A549 (cell line): ENCODE results near the gene ENO2. TPM values are rescaled to one million over a fixed set of nuclear protein-coding genes. Genes with fewer than 3 reads are reported as not detected.

ENCODE experiments used
- ATAC-seq, 2 experiments: fragments of 200-7000 bp in 1 of 2; fragments of >200 bp in 1 of 2; cut with Nextera tagmentation in 1 of 2; cut with Tn5 transposase in 1 of 2; 3 replicates each; pipeline versions ENCODE4 v1.8.0 to v1.9.1; 2018 to 2020; ENCODE audit warnings: mild to moderate bottlenecking in 1 of 2, moderate library complexity in 1 of 2
- CTCF ChIA-PET: fragments of 300-600 bp; sonication (Branson Sonifier 250); formaldehyde crosslinking; extraction: SDS; loops from one replicate; lab custom pipeline; 2021; ENCODE audit warnings: antibody characterized with exemption, inconsistent platforms; lab: Yijun Ruan, JAX
- POLR2A ChIA-PET: fragments of 350-600 bp; formaldehyde crosslinking; extraction: SDS; loops from one replicate; lab custom pipeline; 2021; ENCODE audit warnings: antibody characterized with exemption, inconsistent platforms; lab: Yijun Ruan, JAX
- DNase-seq, 2 experiments: peaks; one replicate each; pipeline versions ENCODE4 v3.0.0 to v3.0.0-alpha.2; 2011 to 2016; ENCODE audit warnings: low read depth in 1 of 2, low spot score in 1 of 2
- FAIRE-seq: peaks from 2 replicates; lab custom pipeline; 2011; peaks lifted over from hg19 to GRCh38; lab: Jason Lieb, UNC
- H3K27ac ChIP-seq, 2 experiments: fragments of >200 bp; sonication (Bioruptor Twin); formaldehyde crosslinking; 3 replicates each; pipeline ENCODE4 v1.5.1; 2016 to 2017
- H3K4me1 ChIP-seq: fragments of >200 bp; sonication (Bioruptor Twin); formaldehyde crosslinking; 3 replicates; pipeline ENCODE4 v1.6.1; 2016
- H3K4me2 ChIP-seq: fragments of >200 bp; sonication (Bioruptor Twin); formaldehyde crosslinking; 3 replicates; pipeline ENCODE4 v1.6.1; 2016
- H3K4me3 ChIP-seq: fragments of >200 bp; sonication (Bioruptor Twin); formaldehyde crosslinking; 3 replicates; pipeline ENCODE4 v1.5.1; 2016
- H3K9me3 ChIP-seq: fragments of >200 bp; sonication (Bioruptor Twin); formaldehyde crosslinking; 3 replicates; pipeline ENCODE4 v1.6.1; 2016
- BHLHE40 ChIP-seq: IDR thresholded peaks from 2 replicates; pipeline ENCODE4 v1.6.1; 2012; ENCODE audit warnings: low read depth, low read length, inconsistent platforms
- CHD4 ChIP-seq: fragments of 200-600 bp; sonication (generic); IDR thresholded peaks from 2 replicates; pipeline ENCODE4 v1.6.1; 2016; ENCODE audit warnings: antibody characterized with exemption, mild to moderate bottlenecking, borderline replicate concordance
- E2F6 ChIP-seq: IDR thresholded peaks from 2 replicates; pipeline ENCODE4 v1.6.1; 2012; ENCODE audit warnings: low read depth, borderline replicate concordance
- EHF ChIP-seq: fragments of 250-450 bp; sonication (Bioruptor Pico); IDR thresholded peaks from 2 replicates; pipeline ENCODE4 v1.5.0; 2020; ENCODE audit warnings: mild to moderate bottlenecking
- EHMT2 ChIP-seq: fragments of 200-600 bp; sonication (generic); IDR thresholded peaks from 2 replicates; pipeline ENCODE4 v1.6.1; 2016; ENCODE audit warnings: antibody characterized with exemption, low read depth, mild to moderate bottlenecking, moderate library complexity
- FOSL2 ChIP-seq, 2 experiments: fragments of 450-650 bp in 1 of 2; fragments of >200 bp in 1 of 2; sonication (Bioruptor Twin) in 1 of 2; formaldehyde crosslinking; IDR thresholded peaks; 2 replicates each; pipeline versions ENCODE4 v1.5.0 to v1.6.1; 2016 to 2020; ENCODE audit warnings: mild to moderate bottlenecking in 1 of 2, moderate library complexity in 1 of 2
- GATA3 ChIP-seq: IDR thresholded peaks from 2 replicates; pipeline ENCODE4 v1.6.1; 2012; ENCODE audit warnings: borderline replicate concordance
- HDAC2 ChIP-seq: fragments of 200-600 bp; sonication (generic); IDR thresholded peaks from 2 replicates; pipeline ENCODE4 v1.6.1; 2016
- HEYL ChIP-seq: fragments of 250-450 bp; sonication (Bioruptor Pico); IDR thresholded peaks from 2 replicates; pipeline ENCODE4 v1.8.0; 2021; ENCODE audit warnings: mild to moderate bottlenecking, moderate library complexity
- HOXA7 ChIP-seq: fragments of 250-450 bp; sonication (Bioruptor Pico); IDR thresholded peaks from 2 replicates; pipeline ENCODE4 v1.5.0; 2020; ENCODE audit warnings: mild to moderate bottlenecking, moderate library complexity
- JUNB ChIP-seq: fragments of >200 bp; sonication (Bioruptor Twin); formaldehyde crosslinking; IDR thresholded peaks from 2 replicates; pipeline ENCODE4 v1.6.1; 2016
- KDM5A ChIP-seq: fragments of 200-600 bp; sonication (generic); IDR thresholded peaks from 2 replicates; pipeline ENCODE4 v1.6.1; 2016; ENCODE audit warnings: antibody characterized with exemption, mild to moderate bottlenecking
- MAX ChIP-seq: IDR thresholded peaks from 2 replicates; pipeline ENCODE4 v1.6.1; 2012
- MAZ ChIP-seq: fragments of 150-350 bp; IDR thresholded peaks from 2 replicates; pipeline ENCODE4 v1.6.1; 2014; ENCODE audit warnings: antibody characterized with exemption, low read depth, low read length, borderline replicate concordance
- PBX3 ChIP-seq: IDR thresholded peaks from 2 replicates; pipeline ENCODE4 v1.6.1; 2012
- PHF8 ChIP-seq: fragments of 200-600 bp; sonication (generic); IDR thresholded peaks from 2 replicates; pipeline ENCODE4 v1.6.1; 2016; ENCODE audit warnings: low read depth, mild to moderate bottlenecking, antibody characterized with exemption, moderate library complexity, borderline replicate concordance
- POLR2A ChIP-seq: IDR thresholded peaks from 2 replicates; pipeline ENCODE4 v1.6.1; 2012; ENCODE audit warnings: mild to moderate bottlenecking, low read length
- POLR2AphosphoS2 ChIP-seq: conservative IDR thresholded peaks from 2 replicates; pipeline ENCODE4 v1.6.1; 2012; ENCODE audit warnings: low read length, improper control_type of control experiment, inconsistent platforms
- RAD21 ChIP-seq, 2 experiments: fragments of >200 bp in 1 of 2; sonication (Bioruptor Twin) in 1 of 2; formaldehyde crosslinking in 1 of 2; IDR thresholded peaks in 1 of 2; conservative IDR thresholded peaks in 1 of 2; 2 replicates in 1 of 2; 3 replicates in 1 of 2; pipeline ENCODE4 v1.6.1; 2012 to 2018; ENCODE audit warnings: inconsistent platforms in 1 of 2
- RNF2 ChIP-seq: fragments of 200-600 bp; sonication (generic); IDR thresholded peaks from 2 replicates; pipeline ENCODE4 v1.6.1; 2016; ENCODE audit warnings: low read depth, mild to moderate bottlenecking, antibody characterized with exemption, moderate library complexity, borderline replicate concordance
- SMC3 ChIP-seq: fragments of >200 bp; sonication (Bioruptor Twin); formaldehyde crosslinking; IDR thresholded peaks from 3 replicates; pipeline ENCODE4 v1.6.1; 2018; ENCODE audit warnings: inconsistent platforms
- SREBF2 ChIP-seq: fragments of 450-650 bp; IDR thresholded peaks from 2 replicates; pipeline ENCODE4 v1.6.1; 2014; ENCODE audit warnings: mild to moderate bottlenecking, moderate library complexity
- TFCP2L1 ChIP-seq: fragments of 250-450 bp; sonication (Bioruptor Pico); IDR thresholded peaks from 2 replicates; pipeline ENCODE4 v1.5.0; 2021; ENCODE audit warnings: mild to moderate bottlenecking
- USF2 ChIP-seq: fragments of 450-650 bp; IDR thresholded peaks from 2 replicates; pipeline ENCODE4 v1.6.1; 2014; ENCODE audit warnings: antibody characterized with exemption
- ZC3H11A ChIP-seq: fragments of 450-650 bp; IDR thresholded peaks from 2 replicates; pipeline ENCODE4 v1.6.1; 2014; ENCODE audit warnings: antibody characterized with exemption, mild to moderate bottlenecking
- ZSCAN20 ChIP-seq: fragments of 250-450 bp; sonication (Bioruptor Pico); IDR thresholded peaks from 2 replicates; pipeline ENCODE4 v1.8.0; 2022; ENCODE audit warnings: mild to moderate bottlenecking, moderate library complexity
- WGBS: methylation state at CpG from one replicate; pipeline ENCODE4 v1.1.6; 2017; ENCODE audit errors: missing lambda C conversion rate; 5-methylcytosine and 5-hydroxymethylcytosine counted together
- polyA plus RNA-seq, 4 experiments: library from polyadenylated mRNA; depleted of rRNA in 3 of 4; stranded (reverse); fragments of >200 nt; fragmentation: RNase III in 1 of 4; extraction: RNeasy Plus Mini Kit Qiagen cat#74134 plus additional on column Dnase treatment in 1 of 4; gene quantifications; 2 replicates in 3 of 4; 3 replicates in 1 of 4; pipeline ENCODE4 v1.2.3, GENCODE V29; 2011 to 2017
- TF ChIP-seq, protein P1 (sequence below): fragments of 200-600 bp; sonication (generic); IDR thresholded peaks from 2 replicates; pipeline ENCODE4 v1.6.1; 2016; ENCODE audit warnings: antibody characterized with exemption, mild to moderate bottlenecking, moderate library complexity
- TF ChIP-seq, protein P2 (sequence below): fragments of 250-450 bp; sonication (Bioruptor Pico); IDR thresholded peaks from 2 replicates; pipeline ENCODE4 v1.5.0; 2021; ENCODE audit warnings: mild to moderate bottlenecking, moderate library complexity, borderline replicate concordance
- TF ChIP-seq, protein P3 (sequence below): fragments of >200 bp; sonication (Bioruptor Twin); formaldehyde crosslinking; IDR thresholded peaks from 3 replicates; pipeline ENCODE4 v1.6.1; 2016

Gene ENO2
- polyA plus RNA-seq, 2 of the 4 experiments (the other 2 are of a cell fraction) = 26.2 to 38.6 TPM

DNA sequence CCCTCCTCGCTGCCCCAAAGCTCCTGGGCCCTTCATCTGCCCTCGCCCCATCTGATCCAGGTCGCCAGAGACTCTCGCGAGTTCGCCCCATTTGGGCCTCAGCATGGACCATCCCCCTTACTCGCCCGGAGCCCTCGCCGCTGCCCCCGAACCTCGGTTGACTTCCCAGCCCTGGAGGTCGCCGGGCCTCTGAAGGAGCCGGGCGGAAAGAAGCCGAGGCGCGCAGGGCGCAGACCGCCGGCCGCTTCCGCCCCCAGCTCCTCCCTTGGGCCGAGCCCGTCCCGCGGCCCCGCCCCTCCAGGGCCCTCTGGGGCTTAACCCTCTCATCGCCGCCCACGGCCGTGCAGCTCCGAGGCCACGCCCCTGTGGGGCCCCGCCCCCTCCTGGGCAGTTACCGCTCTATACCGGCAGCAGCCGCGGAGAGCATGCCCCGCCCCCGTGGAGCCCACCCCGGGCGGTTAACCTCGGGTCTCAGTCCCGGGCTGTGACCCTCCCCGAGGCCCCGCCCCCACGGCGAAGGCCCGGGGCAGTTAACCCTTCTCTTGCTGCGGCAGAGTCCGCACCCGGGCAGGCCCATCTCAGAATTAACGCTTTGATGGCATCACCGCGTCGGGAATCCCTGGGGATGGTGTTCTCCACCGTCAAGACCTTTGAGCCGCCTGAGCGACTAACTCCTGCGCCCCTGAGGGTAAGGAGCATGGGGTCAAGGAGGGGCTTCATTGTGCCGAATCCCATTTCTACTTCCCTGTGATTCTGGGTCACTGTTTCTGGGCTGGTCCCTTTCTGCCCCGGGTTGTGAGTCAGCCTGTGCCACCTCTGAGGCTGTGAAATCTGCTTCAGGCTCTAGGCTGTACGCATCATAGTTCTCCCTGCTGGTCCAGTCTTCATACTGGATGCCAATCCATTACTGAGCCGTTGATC is 41.0 kb upstream of the ENO2 start, which contains the start of gene SPSB2:
SPSB2 (minus strand) TSS at position 210 of the 921 bp plus-strand sequence. CDS start 402 bp downstream, outside the sequence.
- DNase-seq (peak; percentile 88 to 98), ATAC-seq (peak; percentile 65 to 81), FAIRE-seq (no peak)
- H3K27ac ChIP-seq = peak within 1 kb of the TSS; percentile 93 to 94
- ChIA-PET CTCF (interaction anchor here (0.6 to 17.9 kb wide), 33 partner anchors 8 to 303 kb away, joined by 3 to 399 read pairs (median 6); partner anchors contain the start of genes ATN1, C12orf57, C1RL and CDCA3), POLR2A (interaction anchor here (0.6 to 6.0 kb wide), 18 partner anchors 9 to 334 kb away, joined by 3 to 105 read pairs (median 4); partner anchors contain the start of genes C12orf57, CDCA3, COPS7A and ENO2)
- no peaks in the 10 kb centered on the region for H3K9me3 ChIP-seq
- WGBS = under 1% methylated on average over 30 of the region's 66 CpGs
- peak within 1 kb of the TSS; percentile 100 for H3K4me2 ChIP-seq
- peak within 1 kb of the TSS; percentile 77 for H3K4me3 ChIP-seq
- H3K4me1 ChIP-seq = peaks cover 42% of the 10 kb centered on the region
- TF ChIP-seq EHMT2 = no peak
- TF ChIP-seq HEYL (CRISPR knock-in tag) = no peak
- TF ChIP-seq FOSL2 (IDR thresholded peaks at IDR 0.05) = no peak
- TF ChIP-seq FOSL2 (CRISPR knock-in tag; IDR thresholded peaks at IDR 0.05) = peak; percentile 63
- TF ChIP-seq PHF8 = no peak; the same call in 1 of the 2 replicates
- no peak for TF ChIP-seq EHF
- TF ChIP-seq PBX3 = peak; percentile 77
- no peak for TF ChIP-seq JUNB
- TF ChIP-seq GATA3 = no peak
- TF ChIP-seq SMC3 = peak; percentile 14; the same call in 1 of the 3 replicates
- TF ChIP-seq RAD21 (conservative IDR thresholded peaks at IDR 0.05 in 1 of 2, IDR thresholded peaks at IDR 0.05 in 1 of 2) = peak; percentile 7 to 26; a peak in 3 of 5 replicates
- 0 out of 2 replicates have a peak, but pooled peaks have one; percentile 1 for TF ChIP-seq BHLHE40
- no peak for TF ChIP-seq HOXA7 (CRISPR knock-in tag)
- TF ChIP-seq CHD4 = no peak
- TF ChIP-seq, protein P1, sequence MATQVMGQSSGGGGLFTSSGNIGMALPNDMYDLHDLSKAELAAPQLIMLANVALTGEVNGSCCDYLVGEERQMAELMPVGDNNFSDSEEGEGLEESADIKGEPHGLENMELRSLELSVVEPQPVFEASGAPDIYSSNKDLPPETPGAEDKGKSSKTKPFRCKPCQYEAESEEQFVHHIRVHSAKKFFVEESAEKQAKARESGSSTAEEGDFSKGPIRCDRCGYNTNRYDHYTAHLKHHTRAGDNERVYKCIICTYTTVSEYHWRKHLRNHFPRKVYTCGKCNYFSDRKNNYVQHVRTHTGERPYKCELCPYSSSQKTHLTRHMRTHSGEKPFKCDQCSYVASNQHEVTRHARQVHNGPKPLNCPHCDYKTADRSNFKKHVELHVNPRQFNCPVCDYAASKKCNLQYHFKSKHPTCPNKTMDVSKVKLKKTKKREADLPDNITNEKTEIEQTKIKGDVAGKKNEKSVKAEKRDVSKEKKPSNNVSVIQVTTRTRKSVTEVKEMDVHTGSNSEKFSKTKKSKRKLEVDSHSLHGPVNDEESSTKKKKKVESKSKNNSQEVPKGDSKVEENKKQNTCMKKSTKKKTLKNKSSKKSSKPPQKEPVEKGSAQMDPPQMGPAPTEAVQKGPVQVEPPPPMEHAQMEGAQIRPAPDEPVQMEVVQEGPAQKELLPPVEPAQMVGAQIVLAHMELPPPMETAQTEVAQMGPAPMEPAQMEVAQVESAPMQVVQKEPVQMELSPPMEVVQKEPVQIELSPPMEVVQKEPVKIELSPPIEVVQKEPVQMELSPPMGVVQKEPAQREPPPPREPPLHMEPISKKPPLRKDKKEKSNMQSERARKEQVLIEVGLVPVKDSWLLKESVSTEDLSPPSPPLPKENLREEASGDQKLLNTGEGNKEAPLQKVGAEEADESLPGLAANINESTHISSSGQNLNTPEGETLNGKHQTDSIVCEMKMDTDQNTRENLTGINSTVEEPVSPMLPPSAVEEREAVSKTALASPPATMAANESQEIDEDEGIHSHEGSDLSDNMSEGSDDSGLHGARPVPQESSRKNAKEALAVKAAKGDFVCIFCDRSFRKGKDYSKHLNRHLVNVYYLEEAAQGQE = peak; percentile 60; the same call in 1 of the 2 replicates
- TF ChIP-seq MAX = peak; percentile 79
- TF ChIP-seq TFCP2L1 (CRISPR knock-in tag) = 0 out of 2 replicates have a peak, but pooled peaks have one; percentile 40
- TF ChIP-seq ZC3H11A = 0 out of 2 replicates have a peak, but pooled peaks have one; percentile 3
- no peak for TF ChIP-seq HDAC2
- peak; percentile 20; the same call in 1 of the 2 replicates for TF ChIP-seq E2F6
- 0 out of 2 replicates have a peak, but pooled peaks have one; percentile 2 for TF ChIP-seq USF2
- TF ChIP-seq, protein P2, sequence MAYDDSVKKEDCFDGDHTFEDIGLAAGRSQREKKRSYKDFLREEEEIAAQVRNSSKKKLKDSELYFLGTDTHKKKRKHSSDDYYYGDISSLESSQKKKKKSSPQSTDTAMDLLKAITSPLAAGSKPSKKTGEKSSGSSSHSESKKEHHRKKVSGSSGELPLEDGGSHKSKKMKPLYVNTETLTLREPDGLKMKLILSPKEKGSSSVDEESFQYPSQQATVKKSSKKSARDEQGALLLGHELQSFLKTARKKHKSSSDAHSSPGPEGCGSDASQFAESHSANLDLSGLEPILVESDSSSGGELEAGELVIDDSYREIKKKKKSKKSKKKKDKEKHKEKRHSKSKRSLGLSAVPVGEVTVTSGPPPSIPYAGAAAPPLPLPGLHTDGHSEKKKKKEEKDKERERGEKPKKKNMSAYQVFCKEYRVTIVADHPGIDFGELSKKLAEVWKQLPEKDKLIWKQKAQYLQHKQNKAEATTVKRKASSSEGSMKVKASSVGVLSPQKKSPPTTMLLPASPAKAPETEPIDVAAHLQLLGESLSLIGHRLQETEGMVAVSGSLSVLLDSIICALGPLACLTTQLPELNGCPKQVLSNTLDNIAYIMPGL (CRISPR knock-in tag) = no peak
- TF ChIP-seq, protein P3, sequence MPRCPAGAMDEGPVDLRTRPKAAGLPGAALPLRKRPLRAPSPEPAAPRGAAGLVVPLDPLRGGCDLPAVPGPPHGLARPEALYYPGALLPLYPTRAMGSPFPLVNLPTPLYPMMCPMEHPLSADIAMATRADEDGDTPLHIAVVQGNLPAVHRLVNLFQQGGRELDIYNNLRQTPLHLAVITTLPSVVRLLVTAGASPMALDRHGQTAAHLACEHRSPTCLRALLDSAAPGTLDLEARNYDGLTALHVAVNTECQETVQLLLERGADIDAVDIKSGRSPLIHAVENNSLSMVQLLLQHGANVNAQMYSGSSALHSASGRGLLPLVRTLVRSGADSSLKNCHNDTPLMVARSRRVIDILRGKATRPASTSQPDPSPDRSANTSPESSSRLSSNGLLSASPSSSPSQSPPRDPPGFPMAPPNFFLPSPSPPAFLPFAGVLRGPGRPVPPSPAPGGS = no peak
- TF ChIP-seq ZSCAN20 (CRISPR knock-in tag) = no peak
- no peak for TF ChIP-seq SREBF2
- no peak for TF ChIP-seq POLR2AphosphoS2
- no peak; the same call in 1 of the 2 replicates for TF ChIP-seq MAZ
- no peak for TF ChIP-seq KDM5A
- peak; percentile 82 for TF ChIP-seq POLR2A
- no peak for TF ChIP-seq RNF2
